IPS-18c (cell line): ENCODE results near the gene PRKD2.
A peak's percentile ranks its signal among the peaks of the same experiment; 100 is the strongest.
"Not testable (repeated sequence)": the region's sequence is repeated elsewhere in the genome, so short reads cannot be mapped to it uniquely, and the experiment has no call there.

ENCODE experiments used
- H3K4me3 ChIP-seq: 2 replicates; pipeline ENCODE4 v1.7.0; 2013; ENCODE audit warnings: low read depth, mild to moderate bottlenecking, low read length, moderate library complexity; ENCODE audit not compliant: insufficient read depth
- H3K9me3 ChIP-seq: one replicate; pipeline ENCODE4 v1.6.1; 2013; ENCODE audit warnings: mild to moderate bottlenecking, low read length, moderate library complexity; ENCODE audit not compliant: control insufficient read depth, insufficient read depth

Gene PRKD2

DNA sequence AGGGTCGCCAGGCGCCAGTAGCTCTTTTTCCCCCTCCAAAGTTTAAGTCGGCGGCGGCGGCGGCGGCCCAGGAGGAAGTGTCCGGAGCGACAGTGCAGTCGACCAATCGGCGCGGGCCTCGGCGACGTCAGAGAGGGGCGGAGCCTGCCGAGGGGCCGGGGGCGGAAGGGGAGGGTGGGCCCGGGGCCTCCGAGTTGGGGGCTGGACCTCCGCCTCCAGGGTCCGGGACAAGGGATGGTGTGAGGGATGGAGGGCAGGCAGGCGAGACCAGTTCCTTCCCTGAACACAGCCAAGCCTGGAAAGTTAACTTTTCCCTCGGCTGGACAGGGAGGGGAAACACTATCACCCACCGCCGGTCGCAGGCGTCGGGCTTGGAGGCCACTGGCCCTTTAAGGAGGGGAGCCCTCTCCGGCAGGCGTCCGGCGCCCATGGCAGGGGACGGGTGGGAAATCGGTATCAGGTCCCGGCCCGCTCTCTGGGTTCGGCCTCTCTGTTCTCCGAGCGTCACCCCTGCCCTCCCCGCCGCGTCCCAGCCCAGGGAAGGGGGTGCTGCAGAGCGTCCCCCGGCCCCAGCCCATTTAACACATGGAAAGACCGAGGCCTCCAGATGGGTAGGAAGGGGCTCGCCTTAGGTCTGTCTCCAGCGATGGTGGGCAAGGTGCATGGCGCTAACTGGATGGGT is at the start of gene PRKD2:
Gene PRKD2, minus strand, starts transcription at position 81 of the 682 bp plus-strand sequence. CDS start 744 bp downstream, outside the sequence.
- Histone ChIP-seq H3K4me3 (peak within 1 kb of the TSS; percentile 94), H3K9me3 (no peaks in the 10 kb centered on the region)

DNA sequence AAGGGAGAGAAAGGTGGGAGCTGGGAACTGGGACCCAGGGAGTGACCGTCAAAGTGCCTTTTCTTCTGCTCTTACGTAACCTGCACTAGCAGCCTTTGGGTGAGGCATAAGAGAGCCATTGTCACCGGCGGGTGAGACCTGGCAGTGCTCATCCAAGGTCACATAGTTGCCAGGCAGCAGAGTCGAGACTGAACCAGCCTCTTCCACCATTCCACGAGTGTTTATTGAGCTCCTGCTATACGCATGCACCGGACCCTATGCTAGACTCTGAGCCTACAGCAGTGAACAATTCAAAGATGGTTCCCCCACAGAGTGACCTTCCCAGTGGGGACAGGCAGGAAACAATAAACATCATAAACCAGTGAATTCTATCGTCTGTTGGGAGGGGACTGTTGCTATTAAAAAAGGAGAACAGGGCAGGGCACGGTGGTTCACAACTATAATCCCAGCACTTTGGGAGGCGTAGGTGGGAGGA is 47.9 kb upstream of the PRKD2 start:
- H3K9me3 ChIP-seq = no peaks in the 10 kb centered on the region
- H3K4me3 ChIP-seq = no peak overlapping the region

DNA sequence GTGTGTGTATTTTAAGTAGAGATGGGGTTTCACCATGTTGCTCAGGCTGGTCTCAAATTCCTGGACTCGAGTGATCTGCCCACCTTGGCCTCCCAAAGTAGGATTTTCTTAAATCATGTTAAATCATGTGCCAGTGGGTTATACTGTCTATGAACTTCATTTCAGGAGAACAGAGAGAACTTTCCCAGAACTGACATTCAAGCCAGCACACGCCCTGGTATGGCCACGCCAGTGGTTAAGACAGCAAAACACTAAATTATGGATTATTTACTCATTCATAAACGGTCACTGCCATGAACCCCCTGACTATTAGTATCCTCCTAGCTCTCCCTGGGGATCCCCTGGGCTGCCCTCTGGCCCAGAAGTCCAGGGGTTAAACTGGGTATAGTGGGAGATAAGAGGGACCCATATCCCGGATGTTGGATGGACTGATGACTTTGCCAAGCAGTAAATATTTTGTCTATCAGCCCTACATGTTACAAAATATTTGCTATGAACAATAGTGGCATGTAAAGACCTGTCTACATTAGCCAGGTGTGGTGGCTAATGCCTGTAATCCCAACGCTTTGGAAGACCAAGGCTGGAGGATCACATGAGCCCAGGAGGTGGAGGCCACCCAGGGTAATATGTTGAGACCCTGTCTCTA is 45.5 kb upstream of the PRKD2 start:
- H3K9me3 ChIP-seq = no peaks in the 10 kb centered on the region

DNA sequence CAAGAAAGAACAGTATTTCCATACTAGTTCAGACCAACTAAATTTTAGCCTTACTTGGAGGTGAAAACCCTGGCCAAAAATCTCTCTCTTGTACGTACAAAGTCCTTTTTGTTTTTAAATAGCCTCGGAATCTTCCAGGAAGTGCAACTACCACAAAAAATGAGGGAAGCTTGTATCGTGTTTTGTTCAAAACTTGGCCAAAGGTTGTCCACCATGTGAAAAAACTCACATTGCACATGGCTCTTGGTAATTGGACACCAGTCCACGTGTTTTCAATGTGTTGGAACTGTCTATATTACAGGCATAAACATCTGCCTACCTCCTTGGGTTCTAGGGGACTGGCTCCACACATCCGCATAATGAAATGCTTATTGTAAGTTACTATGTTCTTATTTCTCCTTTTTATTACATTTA is 44.5 kb upstream of the PRKD2 start:
- no peaks in the 10 kb centered on the region for H3K9me3 ChIP-seq
- H3K4me3 ChIP-seq = no peak overlapping the region

More for the DNA sequence above, 45.5 kb upstream of the PRKD2 start:
- H3K4me3 ChIP-seq = no peak overlapping the region

DNA sequence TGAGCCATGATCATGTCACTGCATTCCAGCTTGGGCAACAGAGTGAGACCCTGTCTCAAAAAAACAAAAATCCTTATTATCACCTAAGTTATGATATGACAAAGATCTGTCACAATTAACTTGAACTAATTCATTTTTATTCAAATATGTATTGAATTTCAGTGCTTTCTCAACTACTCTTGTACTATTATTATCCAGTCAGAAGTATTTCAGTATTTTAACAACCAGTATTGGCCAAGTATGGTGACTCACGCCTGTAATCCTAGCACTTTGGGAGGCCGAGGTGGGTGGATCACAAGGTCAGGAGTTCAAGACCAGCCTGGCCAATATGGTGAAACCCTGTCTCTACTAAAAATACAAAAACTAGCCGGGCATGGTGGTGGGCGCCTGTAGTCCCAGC is 44.0 kb upstream of the PRKD2 start:
- H3K9me3 ChIP-seq, H3K4me3 ChIP-seq: not testable (repeated sequence)

DNA sequence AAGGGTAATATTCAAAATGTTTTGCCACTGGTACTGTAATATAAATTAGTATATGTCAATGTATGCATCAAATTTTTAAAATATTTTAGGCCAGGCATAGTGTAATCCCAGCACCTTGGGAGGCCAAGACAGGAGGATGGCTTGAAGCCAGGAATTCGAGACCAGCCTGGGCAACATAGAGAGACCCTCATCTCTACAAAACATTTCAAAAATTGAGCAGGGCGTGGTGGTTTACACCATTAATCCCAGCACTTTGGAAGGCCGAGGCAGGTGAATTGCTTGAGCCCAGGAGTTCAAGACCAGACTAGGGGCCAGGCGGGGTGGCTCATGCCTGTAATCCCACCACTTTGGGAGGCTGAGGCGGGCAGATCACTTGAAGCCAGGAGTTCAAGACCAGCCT is 43.4 kb upstream of the PRKD2 start:
- Histone ChIP-seq H3K9me3 (no peaks in the 10 kb centered on the region), H3K4me3 (no peak overlapping the region)

DNA sequence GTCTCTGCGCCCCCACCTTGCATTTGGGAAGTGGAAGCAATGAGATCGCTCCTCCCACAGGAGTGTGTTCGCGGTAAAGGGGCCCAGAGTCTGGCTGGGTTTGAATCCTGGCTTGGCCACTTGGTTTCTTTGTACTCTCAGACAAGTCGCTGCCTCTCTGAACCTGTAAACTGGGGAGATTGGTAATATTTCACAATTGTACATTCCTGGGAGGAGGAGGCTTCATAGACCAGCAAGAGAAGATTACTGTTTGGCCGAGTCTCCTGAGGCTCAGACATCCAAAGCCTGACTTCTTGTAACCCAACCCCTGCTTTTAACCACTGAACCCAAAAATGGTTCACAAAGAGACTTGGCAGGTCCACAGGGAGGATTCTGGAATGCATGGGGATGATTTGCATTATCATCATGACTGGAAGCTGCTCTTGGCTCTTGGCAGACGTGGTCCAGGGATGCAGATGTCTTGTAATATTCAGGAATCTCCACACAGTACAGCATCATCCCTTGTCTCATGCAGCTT is 43.0 kb upstream of the PRKD2 start:
- Histone ChIP-seq H3K9me3 (no peaks in the 10 kb centered on the region), H3K4me3 (no peak overlapping the region)

DNA sequence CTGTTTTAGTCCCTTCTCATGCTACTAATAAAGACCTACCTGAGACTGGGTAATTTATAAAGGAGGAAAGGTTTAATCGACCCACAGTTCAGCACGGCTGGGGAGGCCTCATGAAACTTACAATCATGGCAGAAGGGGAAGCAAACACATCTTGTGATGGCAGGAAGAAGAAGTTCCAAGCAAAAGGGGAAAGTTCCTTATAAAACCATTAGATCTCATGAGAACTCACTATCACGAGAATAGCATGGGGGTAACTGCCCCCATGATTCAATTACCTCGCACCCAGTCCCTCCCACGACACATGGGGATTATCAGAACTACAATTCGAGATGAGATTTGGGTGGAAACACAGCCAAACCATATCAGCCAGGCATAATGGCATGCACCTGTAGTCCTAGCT is 42.3 kb upstream of the PRKD2 start:
- H3K4me3 ChIP-seq = no peak overlapping the region
- no peaks in the 10 kb centered on the region for H3K9me3 ChIP-seq

DNA sequence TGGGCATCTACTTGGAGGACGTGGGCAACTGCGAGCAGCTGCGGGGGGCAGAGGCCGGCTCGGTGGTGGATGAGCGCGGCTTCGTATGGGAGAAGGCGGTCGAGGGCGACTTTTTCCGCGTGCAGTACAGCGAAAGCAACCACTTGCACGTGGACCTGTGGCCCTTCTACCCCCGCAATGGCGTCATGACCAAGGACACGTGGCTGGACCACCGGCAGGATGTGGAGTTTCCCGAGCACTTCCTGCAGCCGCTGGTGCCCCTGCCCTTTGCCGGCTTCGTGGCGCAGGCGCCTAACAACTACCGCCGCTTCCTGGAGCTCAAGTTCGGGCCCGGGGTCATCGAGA is 39.6 kb upstream of the PRKD2 start:
- H3K4me3 ChIP-seq = no peak overlapping the region
- no peaks in the 10 kb centered on the region for H3K9me3 ChIP-seq

DNA sequence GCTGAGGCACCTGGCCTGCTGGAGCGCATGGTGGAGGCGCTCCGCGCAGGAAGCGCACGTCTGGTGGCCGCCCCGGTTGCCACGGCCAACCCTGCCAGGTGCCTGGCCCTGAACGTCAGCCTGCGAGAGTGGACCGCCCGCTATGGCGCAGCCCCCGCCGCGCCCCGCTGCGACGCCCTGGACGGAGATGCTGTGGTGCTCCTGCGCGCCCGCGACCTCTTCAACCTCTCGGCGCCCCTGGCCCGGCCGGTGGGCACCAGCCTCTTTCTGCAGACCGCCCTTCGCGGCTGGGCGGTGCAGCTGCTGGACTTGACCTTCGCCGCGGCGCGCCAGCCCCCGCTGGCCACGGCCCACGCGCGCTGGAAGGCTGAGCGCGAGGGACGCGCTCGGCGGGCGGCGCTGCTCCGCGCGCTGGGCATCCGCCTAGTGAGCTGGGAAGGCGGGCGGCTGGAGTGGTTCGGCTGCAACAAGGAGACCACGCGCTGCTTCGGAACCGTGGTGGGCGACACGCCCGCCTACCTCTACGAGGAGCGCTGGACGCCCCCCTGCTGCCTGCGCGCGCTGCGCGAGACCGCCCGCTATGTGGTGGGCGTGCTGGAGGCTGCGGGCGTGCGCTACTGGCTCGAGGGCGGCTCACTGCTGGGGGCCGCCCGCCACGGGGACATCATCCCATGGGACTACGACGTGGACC is 39.1 kb upstream of the PRKD2 start:
- H3K9me3 ChIP-seq = no peaks in the 10 kb centered on the region
- no peak overlapping the region for H3K4me3 ChIP-seq

DNA sequence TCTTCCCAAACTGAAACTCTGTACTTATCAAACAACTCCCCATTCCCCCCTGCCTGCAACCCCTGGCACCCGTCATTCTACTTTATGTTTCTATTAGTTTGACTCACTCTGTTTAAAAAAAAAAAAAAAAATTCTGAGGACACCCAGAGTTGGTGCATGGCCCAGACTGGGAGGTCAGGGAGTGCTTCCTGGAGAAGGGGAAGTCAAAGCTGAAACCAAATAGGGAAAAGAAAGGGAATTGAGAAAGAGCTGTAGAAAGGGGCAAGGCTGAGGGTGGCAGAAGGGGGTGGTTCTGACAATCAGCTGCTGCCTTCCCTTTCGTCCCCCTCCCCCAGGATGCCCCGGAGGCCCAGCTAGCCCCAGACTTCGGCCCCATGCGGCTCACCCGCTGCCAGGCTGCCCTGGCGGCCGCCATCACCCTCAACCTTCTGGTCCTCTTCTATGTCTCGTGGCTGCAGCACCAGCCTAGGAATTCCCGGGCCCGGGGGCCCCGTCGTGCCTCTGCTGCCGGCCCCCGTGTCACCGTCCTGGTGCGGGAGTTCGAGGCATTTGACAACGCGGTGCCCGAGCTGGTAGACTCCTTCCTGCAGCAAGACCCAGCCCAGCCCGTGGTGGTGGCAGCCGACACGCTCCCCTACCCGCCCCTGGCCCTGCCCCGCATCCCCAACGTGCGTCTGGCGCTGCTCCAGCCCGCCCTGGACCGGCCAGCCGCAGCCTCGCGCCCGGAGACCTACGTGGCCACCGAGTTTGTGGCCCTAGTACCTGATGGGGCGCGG is 38.4 kb upstream of the PRKD2 start:
- no peak overlapping the region for H3K4me3 ChIP-seq
- no peaks in the 10 kb centered on the region for H3K9me3 ChIP-seq

DNA sequence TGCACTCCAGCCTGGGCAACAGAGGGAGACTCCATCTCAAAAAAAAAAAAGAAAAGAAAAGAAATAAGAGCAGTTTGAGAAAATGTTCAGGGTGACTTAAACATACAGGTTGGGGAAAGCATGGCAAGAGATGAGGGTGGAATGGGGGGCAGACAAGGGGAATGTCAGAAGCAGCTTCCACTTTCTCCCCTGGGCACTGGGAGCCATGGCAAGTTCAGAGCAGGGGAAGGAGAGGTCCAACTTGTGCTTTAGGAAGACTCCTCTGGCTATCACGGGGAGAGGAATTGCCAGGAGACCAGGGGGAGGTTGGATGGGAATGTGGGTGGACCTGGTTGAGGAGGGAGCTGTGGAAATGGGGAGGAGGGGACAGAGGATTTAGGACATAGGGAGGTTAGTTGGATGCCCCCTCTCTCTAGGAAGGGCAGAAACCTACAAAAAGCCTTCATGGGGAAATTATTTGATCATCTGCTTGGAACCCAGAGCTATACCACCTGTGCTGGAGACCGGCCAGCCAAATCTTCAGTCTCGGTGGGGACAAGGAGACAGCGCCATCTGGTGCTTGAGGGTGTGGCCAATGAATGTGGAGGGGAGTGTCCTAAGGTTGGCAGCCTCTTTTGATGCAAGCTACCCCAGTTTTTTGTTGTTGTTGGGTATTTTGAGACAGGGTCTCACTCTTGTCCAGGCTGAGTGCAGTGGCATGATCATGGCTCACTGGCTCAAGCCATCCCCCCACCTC is 36.7 kb upstream of the PRKD2 start:
- no peaks in the 10 kb centered on the region for H3K9me3 ChIP-seq
- H3K4me3 ChIP-seq = no peak overlapping the region

DNA sequence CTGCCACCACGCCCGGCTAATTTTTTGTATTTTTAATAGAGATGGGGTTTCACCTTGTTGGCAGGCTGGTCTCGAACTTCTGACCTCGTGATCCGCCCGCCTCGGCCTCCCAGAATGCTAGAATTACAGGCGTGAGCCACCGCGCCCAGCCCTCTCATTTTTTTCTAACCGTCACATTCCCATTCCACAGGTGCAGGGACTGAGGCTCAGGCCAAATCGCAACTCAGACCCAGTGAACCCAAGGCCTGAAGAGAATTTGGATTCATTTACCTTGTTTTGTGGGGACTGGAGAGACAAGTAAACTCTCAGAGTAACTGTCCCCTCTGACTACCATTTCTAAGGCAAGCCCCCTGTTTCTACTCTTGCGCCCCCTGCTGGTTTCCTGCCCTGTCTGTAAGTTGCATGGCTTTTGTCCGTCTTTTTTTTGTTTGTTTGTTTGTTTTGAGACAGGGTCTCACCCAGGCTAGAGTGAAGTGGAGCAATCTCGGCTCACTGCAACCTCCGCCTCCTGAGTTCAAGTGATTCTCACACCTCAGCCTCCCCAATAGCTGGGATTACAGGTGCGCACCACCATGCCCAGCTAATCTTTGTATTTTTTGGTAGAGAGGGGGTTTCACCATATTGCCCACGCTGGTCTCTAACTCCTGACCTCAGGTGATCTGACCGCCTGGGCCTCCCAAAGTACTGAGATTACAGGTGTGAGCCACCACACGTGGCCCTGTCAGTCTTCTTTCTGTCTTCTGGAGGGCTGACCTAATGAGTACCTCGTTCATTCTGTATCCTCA is 31.6 kb upstream of the PRKD2 start:
- Histone ChIP-seq H3K4me3 (no peak overlapping the region), H3K9me3 (no peaks in the 10 kb centered on the region)

DNA sequence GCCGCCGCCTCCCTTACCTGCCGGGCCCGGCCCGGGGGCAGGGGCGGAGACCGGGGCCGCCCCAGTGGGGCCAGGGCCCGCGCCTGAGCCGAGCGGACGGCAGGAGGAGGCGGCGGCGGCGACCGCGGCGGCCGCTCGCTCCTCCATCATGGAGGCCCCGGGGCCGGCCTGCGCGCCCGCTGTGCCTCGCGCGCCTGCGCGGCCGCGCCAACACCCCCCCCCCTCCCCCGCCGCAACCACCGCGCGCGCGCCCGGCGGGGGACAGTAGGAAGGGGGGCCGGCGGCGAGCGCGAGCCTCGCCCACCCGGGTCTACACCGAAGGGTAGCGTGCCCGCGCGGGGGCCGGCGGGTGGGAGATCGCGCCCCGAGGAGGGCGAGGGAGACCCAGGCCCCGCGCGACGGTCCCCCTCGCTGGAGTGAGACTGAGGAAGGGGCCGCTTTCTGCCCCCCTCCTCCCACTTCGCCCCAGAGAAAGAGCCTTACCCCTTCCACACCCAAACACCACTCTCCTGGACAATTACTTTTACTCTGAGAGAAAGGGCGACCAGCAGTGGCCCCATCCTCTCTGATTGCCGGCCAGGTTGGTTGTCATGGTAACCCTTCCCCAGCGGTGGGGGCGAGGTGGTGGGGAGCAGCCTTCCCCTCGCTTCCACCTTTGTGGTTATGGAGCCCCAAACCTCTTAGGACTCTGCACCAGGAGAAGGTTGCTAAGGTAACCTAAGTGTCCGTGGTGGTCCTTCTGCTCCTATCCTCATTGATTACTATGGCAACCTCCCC is 29.6 kb upstream of the PRKD2 start, which contains the start of gene STRN4:
Gene STRN4, minus strand, starts transcription at position 170 of the 777 bp plus-strand sequence. Its CDS starts 20 bp downstream, at position 150.
- peak within 1 kb of the TSS; percentile 96 for H3K4me3 ChIP-seq
- no peaks in the 10 kb centered on the region for H3K9me3 ChIP-seq

DNA sequence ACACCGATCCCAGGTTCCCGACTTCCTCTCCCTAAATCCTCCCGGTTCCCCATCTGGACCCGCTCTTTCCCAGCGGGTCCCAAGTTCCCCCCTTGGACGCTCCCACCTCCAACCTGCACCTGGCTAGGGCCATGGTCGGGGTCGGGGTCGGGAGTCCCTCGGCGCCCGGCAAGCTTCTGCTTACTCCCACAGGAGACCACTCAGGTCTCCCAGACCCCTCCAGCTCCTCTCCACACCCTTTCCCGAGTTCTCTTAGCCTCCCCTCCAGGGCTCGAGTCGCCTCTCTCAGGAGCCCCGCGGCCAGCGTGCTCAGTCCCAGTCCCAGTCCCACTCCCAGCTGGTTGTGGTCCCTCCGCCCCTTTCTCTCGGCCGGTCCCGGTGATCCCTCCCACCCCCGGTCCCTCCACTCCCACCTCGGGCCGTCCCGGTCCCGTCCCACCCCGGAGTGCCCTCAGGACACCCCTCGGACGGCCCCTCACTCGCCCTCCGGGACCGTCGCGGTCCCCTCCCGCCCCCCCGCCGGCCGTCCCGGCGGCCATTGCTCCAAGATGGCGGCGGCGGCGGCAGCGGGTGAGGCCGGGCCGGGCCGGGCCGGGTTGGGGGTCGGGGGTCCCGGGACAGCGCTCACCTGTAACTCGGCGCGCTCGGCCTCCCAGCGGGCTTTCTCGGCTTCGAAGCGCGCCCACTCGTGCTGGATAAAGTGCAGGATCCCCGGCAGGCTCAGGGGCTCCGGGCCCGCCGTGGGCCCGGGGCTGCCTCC is 28.8 kb upstream of the PRKD2 start, which contains the start of gene FKRP:
Gene FKRP, plus strand, starts transcription at position 537 of the 760 bp plus-strand sequence. CDS start 9,394 bp downstream, outside the sequence.
- H3K9me3 ChIP-seq = no peaks in the 10 kb centered on the region

More for the DNA sequence above, 28.8 kb upstream of the PRKD2 start, which contains the start of gene FKRP:
- peak within 1 kb of the TSS; percentile 96 for H3K4me3 ChIP-seq
